Stimulated activated CD4-positive, alpha-beta T cell treated with anti-CD3 and anti-CD28 coated beads, Interleukin-2, amount 100 ng/mL, for 4 hours (primary cell): Measurements from ENCODE around the gene DRD2.

Experiments used
- DNase-seq: peaks from one replicate; pipeline ENCODE4 v3.0.0-alpha.2; 2020; ENCODE audit warnings: low read depth

Gene DRD2

GRCh38 chr11:113446112-113446511 lies 29.1 kb downstream of the DRD2 start:
- no peak for DNase-seq

GRCh38 chr11:113444502-113445123 lies 30.6 kb downstream of the DRD2 start:
- no peak for DNase-seq

GRCh38 chr11:113440816-113441215 lies 34.4 kb downstream of the DRD2 start:
- no peak for DNase-seq

- DNase-seq, result no peak
Measured at GRCh38 chr11:113436672-113437252, 38.4 kb downstream of the DRD2 start.

GRCh38 chr11:113435190-113435968 lies 39.8 kb downstream of the DRD2 start:
- no peak for DNase-seq

- no peak for DNase-seq
Measured at GRCh38 chr11:113431746-113432145, 43.5 kb downstream of the DRD2 start.

GRCh38 chr11:113426686-113427085 lies 48.5 kb downstream of the DRD2 start:
- no peak for DNase-seq

- no peak for DNase-seq
Measured at GRCh38 chr11:113420808-113421207, 54.4 kb downstream of the DRD2 start.

GRCh38 chr11:113419454-113420003 lies 55.7 kb downstream of the DRD2 start:
- no peak for DNase-seq

GRCh38 chr11:113417428-113417827 lies 57.8 kb downstream of the DRD2 start:
- no peak for DNase-seq

GRCh38 chr11:113415343-113415742 lies 59.9 kb downstream of the DRD2 start:
- no peak for DNase-seq

GRCh38 chr11:113412675-113413074 lies 62.5 kb downstream of the DRD2 start:
- DNase-seq, result no peak

- DNase-seq, result no peak
Measured at GRCh38 chr11:113411536-113411935, 63.7 kb downstream of the DRD2 start.

- DNase-seq, result no peak
Measured at GRCh38 chr11:113410414-113411135, 64.6 kb downstream of the DRD2 start.

GRCh38 chr11:113409526-113409925 lies 65.7 kb downstream of the DRD2 start:
- DNase-seq, result no peak

- no peak for DNase-seq
Measured at GRCh38 chr11:113408887-113409286, 66.3 kb downstream of the DRD2 start.

GRCh38 chr11:113408206-113408605 lies 67.0 kb downstream of the DRD2 start:
- DNase-seq, result no peak

GRCh38 chr11:113407163-113407562 lies 68.0 kb downstream of the DRD2 start:
- DNase-seq, result no peak

GRCh38 chr11:113405724-113406478 lies 69.3 kb downstream of the DRD2 start:
- no peak for DNase-seq

- DNase-seq, result no peak
Measured at GRCh38 chr11:113404859-113405430, 70.3 kb downstream of the DRD2 start.

- no peak for DNase-seq
Measured at GRCh38 chr11:113401718-113402117, 73.5 kb downstream of the DRD2 start.
